Effector memory CD8-positive, alpha-beta T cell (primary cell): ENCODE measurements around the gene NTM.

Source experiments
- ATAC-seq: fragments of 150-1000 bp; cut with Tn5 transposase; replicated peaks from 2 replicates; pipeline ENCODE4 v1.10.0; 2021; ENCODE audit warnings: mild to moderate bottlenecking, moderate library complexity
- DNase-seq, 3 experiments: peaks; one replicate each; pipeline ENCODE4 v3.0.0; 2021
- H3K27ac Mint-ChIP-seq, 2 donors: one replicate each; pipeline ENCODE4 v1.8.0; 2022; ENCODE audit warnings: mild to moderate bottlenecking in 2 of 2, mixed read lengths in 2 of 2, moderate library complexity in 2 of 2
- H3K27me3 Mint-ChIP-seq, 2 donors: one replicate each; pipeline ENCODE4 v1.8.0; 2022; ENCODE audit warnings: mixed read lengths in 2 of 2
- H3K36me3 Mint-ChIP-seq: one replicate; pipeline ENCODE4 v1.8.0; 2022; ENCODE audit warnings: mild to moderate bottlenecking, moderate library complexity, mixed read lengths; ENCODE audit not compliant: insufficient read depth
- H3K4me1 Mint-ChIP-seq, 2 donors: one replicate each; pipeline ENCODE4 v1.8.0; 2022; ENCODE audit warnings: low read depth in 2 of 2, mixed read lengths in 2 of 2
- H3K4me3 Mint-ChIP-seq, 2 donors: one replicate each; pipeline ENCODE4 v1.8.0; 2022; ENCODE audit warnings: mild to moderate bottlenecking in 2 of 2, mixed read lengths in 2 of 2, moderate library complexity in 2 of 2
- H3K9me3 Mint-ChIP-seq, 2 donors: one replicate each; pipeline ENCODE4 v1.8.0; 2022; ENCODE audit warnings: mixed read lengths in 2 of 2

NTM gene

DNA sequence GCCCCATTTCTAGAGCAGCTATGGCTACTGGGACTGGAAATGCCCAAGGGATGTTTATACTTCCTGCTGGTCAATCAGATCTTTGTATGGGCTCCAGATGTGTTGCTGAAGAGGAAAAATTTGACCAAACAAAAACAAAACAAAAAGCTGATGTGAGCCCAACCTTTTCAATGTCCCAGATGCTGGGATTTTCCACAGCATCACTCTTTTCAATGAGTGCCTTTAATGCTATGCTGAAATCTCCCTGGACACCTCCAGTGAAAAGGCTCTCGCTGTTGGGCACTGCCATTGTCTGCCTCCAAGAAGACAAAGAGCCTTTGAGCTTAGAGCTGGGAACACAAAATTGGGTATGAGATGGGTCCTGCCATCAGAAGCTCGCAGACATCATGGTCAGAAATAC is 671.9 kb downstream of the NTM start:
- Mint-ChIP-seq H3K27ac (no peak overlapping the region), H3K36me3 (no peaks in the 10 kb centered on the region), H3K27me3 (no peaks in the 10 kb centered on the region), H3K4me3 (no peak overlapping the region), H3K9me3 (peaks cover 0 to 6% of the 10 kb centered on the region in 2 donors), H3K4me1 (no peaks in the 10 kb centered on the region)
- DNase-seq (no peak), ATAC-seq (no peak)

GRCh38 chr11:132043714-132044113 is 673.3 kb downstream of the NTM start:
- DNase-seq (no peak), ATAC-seq (no peak)
- Mint-ChIP-seq H3K27me3 (no peaks in the 10 kb centered on the region), H3K27ac (no peak overlapping the region), H3K9me3 (peaks cover 0 to 6% of the 10 kb centered on the region in 2 donors), H3K36me3 (no peaks in the 10 kb centered on the region), H3K4me1 (no peaks in the 10 kb centered on the region), H3K4me3 (no peak overlapping the region)

DNA sequence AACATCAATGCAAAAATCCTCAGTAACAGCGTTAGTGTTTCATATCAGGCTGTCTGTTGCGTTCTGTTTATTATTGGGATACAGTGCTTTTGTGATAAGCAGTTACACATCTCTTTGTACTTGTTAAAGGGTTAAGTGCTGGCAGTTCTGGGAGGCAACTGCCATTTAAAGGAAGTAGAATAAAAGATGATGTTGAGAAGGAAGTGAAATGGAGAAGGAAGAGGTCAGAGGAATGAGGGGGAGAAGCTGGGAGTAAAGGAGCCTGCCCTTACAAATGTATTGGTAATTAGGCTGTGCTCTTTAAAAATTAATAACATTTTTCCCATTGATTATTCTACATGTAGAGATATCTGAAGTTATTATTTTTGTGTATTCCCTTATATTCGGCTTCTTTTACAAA is 674.7 kb downstream of the NTM start:
- DNase-seq: no peak
- Mint-ChIP-seq H3K4me3 (no peak overlapping the region), H3K4me1 (no peaks in the 10 kb centered on the region), H3K9me3 (peaks cover 0 to 4% of the 10 kb centered on the region in 2 donors), H3K36me3 (no peaks in the 10 kb centered on the region), H3K27ac (no peak overlapping the region), H3K27me3 (no peaks in the 10 kb centered on the region)
- no peak for ATAC-seq

DNA sequence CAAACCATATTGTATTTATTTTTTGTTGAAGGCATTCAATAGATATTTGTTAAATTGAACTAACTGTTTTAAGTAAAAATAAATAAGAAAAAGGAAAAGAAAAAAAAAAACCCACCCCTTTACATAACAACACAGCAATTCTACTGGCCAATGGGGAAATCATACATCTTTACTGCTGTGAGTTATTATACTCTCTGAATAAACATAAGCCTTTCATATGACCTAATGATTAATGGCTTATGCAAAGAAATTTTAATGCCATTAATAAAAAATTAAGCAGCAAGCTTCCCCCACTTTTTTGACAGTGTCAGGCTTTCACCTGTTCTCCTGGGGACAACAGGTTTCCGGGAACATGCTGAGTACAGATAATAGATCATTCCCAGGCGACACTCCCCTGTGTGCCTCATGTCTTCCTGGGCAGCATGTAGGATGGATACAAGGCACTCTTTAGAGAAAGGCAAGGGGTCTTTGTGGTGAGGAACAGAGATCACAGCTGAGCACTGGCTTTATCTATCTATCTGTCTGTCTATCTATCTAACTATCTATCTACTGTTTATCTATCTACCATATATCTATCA is 676.0 kb downstream of the NTM start:
- Mint-ChIP-seq H3K27me3 (no peaks in the 10 kb centered on the region), H3K36me3 (no peaks in the 10 kb centered on the region), H3K9me3 (peaks cover 0 to 4% of the 10 kb centered on the region in 2 donors), H3K4me3 (no peak overlapping the region), H3K27ac (no peak overlapping the region), H3K4me1 (no peaks in the 10 kb centered on the region)
- no peak for DNase-seq
- ATAC-seq: no peak

DNA sequence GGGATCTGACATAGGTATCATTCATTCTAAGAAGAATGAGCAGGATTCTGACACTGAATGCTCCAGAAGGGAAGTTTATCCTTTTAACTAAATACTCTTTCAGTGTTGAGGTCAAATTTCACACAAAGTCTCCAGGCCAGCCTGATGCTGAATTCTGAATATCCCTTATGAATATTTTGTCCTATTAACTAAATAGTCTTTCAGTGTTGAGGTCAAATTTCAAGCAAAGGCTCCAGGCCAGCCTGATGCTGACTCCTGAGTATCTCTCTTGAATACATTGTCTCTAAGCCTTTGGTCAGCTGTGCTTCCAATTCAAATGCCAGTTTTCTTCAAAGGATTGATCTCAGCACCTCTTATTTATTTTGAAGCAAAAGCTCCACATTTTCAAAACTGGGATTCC is 676.8 kb downstream of the NTM start:
- Mint-ChIP-seq H3K4me1 (no peaks in the 10 kb centered on the region), H3K27me3 (no peaks in the 10 kb centered on the region), H3K9me3 (peaks cover 0 to 4% of the 10 kb centered on the region in 2 donors), H3K4me3 (no peak overlapping the region), H3K36me3 (no peaks in the 10 kb centered on the region), H3K27ac (no peak overlapping the region)
- no peak for DNase-seq
- ATAC-seq: no peak

GRCh38 chr11:132048040-132048439 is 677.6 kb downstream of the NTM start:
- H3K36me3 Mint-ChIP-seq: no peaks in the 10 kb centered on the region
- no peak overlapping the region for H3K27ac Mint-ChIP-seq
- no peaks in the 10 kb centered on the region for H3K27me3 Mint-ChIP-seq
- H3K9me3 Mint-ChIP-seq: peaks cover 0 to 2% of the 10 kb centered on the region in 2 donors
- H3K4me1 Mint-ChIP-seq: no peaks in the 10 kb centered on the region
- no peak for DNase-seq
- H3K4me3 Mint-ChIP-seq: no peak overlapping the region
- ATAC-seq: no peak

DNA sequence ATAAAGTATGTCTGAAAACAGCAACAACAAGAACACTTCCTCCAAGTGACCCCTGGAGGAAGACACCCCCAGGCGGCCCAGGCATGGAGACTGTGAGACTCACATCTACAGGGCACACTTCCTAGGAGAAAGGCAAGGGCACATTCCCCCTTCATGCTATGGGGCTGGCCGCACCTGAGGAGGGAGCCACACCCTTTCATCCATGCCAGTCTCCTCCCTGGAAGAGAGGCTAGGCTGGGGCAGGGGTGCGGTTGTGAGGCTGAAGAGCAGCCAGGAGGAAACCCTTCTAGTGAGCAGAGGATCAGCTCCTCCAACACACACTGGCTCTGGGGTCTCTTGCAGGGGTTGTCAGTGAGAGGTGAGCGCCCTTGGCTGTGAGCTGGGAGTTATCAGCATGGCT is 678.8 kb downstream of the NTM start:
- Mint-ChIP-seq H3K27ac (no peak overlapping the region), H3K4me3 (no peak overlapping the region), H3K4me1 (no peaks in the 10 kb centered on the region), H3K9me3 (no peaks in the 10 kb centered on the region), H3K27me3 (no peaks in the 10 kb centered on the region), H3K36me3 (no peaks in the 10 kb centered on the region)
- ATAC-seq (no peak), DNase-seq (no peak)

DNA sequence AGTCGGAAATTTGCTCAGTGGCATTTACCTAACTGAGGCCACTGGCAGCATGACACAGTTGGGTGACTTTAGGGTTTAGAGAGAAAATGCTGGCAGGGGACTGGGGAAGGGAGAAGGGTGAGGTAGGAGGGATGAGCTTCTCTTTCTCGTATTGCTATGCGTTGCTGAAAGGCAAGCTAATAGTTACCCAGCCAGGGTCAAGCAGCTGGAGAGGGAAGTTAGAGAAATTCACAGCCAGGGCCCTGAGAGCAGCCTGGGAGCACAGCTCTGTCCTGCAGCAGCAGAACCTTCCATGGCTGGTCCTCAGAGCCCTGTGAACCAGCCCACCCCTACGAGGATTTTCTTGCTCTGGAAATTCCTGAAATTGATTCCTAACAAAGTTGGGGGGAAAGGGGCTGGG is 679.6 kb downstream of the NTM start:
- Mint-ChIP-seq H3K27me3 (no peaks in the 10 kb centered on the region), H3K4me1 (no peaks in the 10 kb centered on the region), H3K27ac (no peak overlapping the region), H3K9me3 (no peaks in the 10 kb centered on the region), H3K4me3 (no peak overlapping the region), H3K36me3 (no peaks in the 10 kb centered on the region)
- ATAC-seq (no peak), DNase-seq (no peak)

DNA sequence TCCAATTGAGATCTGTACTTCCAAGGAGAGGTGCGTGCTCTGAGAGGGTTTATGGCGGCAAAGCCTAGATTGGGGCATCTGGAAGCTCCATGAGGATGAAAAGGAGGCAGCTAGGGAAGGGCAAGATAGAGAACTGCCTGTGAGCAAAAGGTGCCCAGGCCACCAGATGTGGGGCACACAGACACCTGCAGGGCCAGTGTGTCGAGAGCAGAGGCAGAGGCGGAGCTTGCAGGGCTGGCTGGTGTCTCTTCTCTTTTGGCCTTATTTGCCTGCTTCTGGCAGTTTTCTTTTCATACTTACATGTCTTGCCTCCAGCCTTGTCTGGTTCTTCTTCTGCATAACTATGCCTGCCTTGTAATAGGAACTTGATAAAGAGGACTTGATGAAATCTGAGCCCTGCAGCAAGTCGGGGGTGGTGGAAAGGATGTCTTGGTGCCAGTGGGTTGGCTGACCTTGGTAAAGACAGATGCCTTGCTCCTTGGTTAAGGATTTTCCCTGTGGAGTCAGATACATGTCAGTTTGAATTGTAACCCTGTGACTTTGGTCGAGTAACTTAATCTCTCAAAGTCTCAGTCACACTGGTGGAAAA is 680.3 kb downstream of the NTM start:
- Mint-ChIP-seq H3K27ac (no peak overlapping the region), H3K36me3 (no peaks in the 10 kb centered on the region), H3K27me3 (no peaks in the 10 kb centered on the region), H3K9me3 (no peaks in the 10 kb centered on the region), H3K4me1 (no peaks in the 10 kb centered on the region), H3K4me3 (no peak overlapping the region)
- DNase-seq (no peak), ATAC-seq (no peak)

- no peaks in the 10 kb centered on the region for H3K27me3 Mint-ChIP-seq
- H3K27ac Mint-ChIP-seq: no peak overlapping the region
- no peaks in the 10 kb centered on the region for H3K4me1 Mint-ChIP-seq
- H3K4me3 Mint-ChIP-seq: no peak overlapping the region
- no peak for DNase-seq
- no peak for ATAC-seq
- H3K36me3 Mint-ChIP-seq: no peaks in the 10 kb centered on the region
- H3K9me3 Mint-ChIP-seq: no peaks in the 10 kb centered on the region
These were observed 681.3 kb downstream of the NTM start for GRCh38 chr11:132051704-132052103.

GRCh38 chr11:132052342-132052741 is 681.9 kb downstream of the NTM start:
- no peaks in the 10 kb centered on the region for H3K9me3 Mint-ChIP-seq
- DNase-seq: no peak

GRCh38 chr11:132052904-132053303 is 682.5 kb downstream of the NTM start:
- no peak for DNase-seq
- Mint-ChIP-seq H3K4me1 (no peaks in the 10 kb centered on the region), H3K27me3 (no peaks in the 10 kb centered on the region), H3K9me3 (no peaks in the 10 kb centered on the region), H3K27ac (no peak overlapping the region), H3K4me3 (no peak overlapping the region), H3K36me3 (no peaks in the 10 kb centered on the region)
- ATAC-seq: no peak

More at GRCh38 chr11:132052342-132052741, 681.9 kb downstream of the NTM start:
- no peak for ATAC-seq
- H3K4me1 Mint-ChIP-seq: no peaks in the 10 kb centered on the region
- H3K27ac Mint-ChIP-seq: no peak overlapping the region
- no peak overlapping the region for H3K4me3 Mint-ChIP-seq
- H3K36me3 Mint-ChIP-seq: no peaks in the 10 kb centered on the region
- H3K27me3 Mint-ChIP-seq: no peaks in the 10 kb centered on the region

DNA sequence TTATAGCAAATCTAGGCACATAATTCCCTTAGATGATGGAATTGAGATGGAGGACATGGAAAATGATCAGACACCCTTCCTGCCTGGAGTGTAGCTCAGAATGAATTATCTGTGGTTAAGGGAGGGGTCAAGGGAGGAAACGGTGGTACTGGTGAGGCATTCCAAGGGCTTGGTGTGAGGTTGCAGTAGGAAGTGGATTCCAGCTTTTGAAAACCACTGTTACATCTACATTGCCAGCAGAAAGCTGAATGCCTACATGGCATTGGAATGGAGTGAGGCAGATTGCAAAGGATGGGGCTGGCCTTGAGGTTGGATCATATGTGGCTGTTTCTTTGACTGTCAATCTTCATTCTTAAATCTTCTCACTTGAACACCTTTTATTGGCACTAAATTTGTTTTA is 684.4 kb downstream of the NTM start:
- Mint-ChIP-seq H3K4me3 (no peak overlapping the region), H3K36me3 (no peaks in the 10 kb centered on the region), H3K9me3 (peaks cover 0 to 3% of the 10 kb centered on the region in 2 donors), H3K27me3 (no peaks in the 10 kb centered on the region), H3K27ac (no peak overlapping the region), H3K4me1 (no peaks in the 10 kb centered on the region)
- no peak for ATAC-seq
- no peak for DNase-seq

- Mint-ChIP-seq H3K9me3 (peaks cover 0 to 7% of the 10 kb centered on the region in 2 donors), H3K36me3 (no peaks in the 10 kb centered on the region), H3K27me3 (no peaks in the 10 kb centered on the region), H3K4me1 (no peaks in the 10 kb centered on the region), H3K4me3 (no peak overlapping the region), H3K27ac (no peak overlapping the region)
- DNase-seq (no peak), ATAC-seq (no peak)
These were observed 684.9 kb downstream of the NTM start for GRCh38 chr11:132055296-132055695.
